OCI-M2 (cell line): ENCODE measurements around the gene EXOC4.

ENCODE experiments used
- DNase-seq: peaks from one replicate; lab custom pipeline; 2025; ENCODE audit not compliant: unreplicated experiment; lab: John Stamatoyannopoulos, UW

Gene EXOC4

DNA sequence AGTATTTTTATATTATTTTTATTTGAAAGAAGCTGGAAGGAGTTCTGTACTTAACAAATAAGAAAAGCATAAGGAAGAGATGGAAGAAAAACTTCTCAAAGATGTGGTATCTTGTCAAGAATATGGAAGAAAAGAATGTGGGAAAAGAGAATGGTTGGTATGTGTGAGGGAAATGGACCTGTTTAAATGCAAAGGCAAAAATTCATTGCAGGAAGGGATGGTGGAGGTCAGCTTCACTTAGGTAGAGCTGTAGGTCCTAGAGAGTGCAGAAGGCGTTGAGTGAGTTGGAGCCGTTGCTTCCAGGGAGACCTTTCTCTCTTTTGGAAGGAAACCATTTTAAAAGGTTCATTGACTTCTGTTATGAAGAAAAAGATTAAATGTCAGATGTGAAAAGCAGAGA is 107.3 kb downstream of the EXOC4 start:
- DNase-seq: no peak

DNA sequence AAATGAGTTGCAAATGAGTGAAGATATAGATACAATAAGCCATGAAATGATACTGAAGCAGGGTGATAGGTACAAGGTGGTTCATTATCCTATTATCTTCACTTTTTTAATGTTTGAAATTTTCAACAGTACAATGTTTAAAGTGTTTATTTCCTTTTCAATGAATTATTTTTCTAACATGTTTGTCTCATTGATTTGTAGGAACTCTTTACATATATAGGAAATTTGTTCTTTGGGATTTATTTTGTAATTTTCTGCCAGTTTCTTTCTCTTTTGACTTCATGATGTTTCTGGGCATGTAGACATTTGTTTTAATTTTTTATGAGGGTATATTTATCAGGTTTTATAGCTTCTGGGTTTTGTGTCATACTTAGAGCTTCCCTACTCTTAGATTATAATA is 108.9 kb downstream of the EXOC4 start:
- DNase-seq: no peak

DNA sequence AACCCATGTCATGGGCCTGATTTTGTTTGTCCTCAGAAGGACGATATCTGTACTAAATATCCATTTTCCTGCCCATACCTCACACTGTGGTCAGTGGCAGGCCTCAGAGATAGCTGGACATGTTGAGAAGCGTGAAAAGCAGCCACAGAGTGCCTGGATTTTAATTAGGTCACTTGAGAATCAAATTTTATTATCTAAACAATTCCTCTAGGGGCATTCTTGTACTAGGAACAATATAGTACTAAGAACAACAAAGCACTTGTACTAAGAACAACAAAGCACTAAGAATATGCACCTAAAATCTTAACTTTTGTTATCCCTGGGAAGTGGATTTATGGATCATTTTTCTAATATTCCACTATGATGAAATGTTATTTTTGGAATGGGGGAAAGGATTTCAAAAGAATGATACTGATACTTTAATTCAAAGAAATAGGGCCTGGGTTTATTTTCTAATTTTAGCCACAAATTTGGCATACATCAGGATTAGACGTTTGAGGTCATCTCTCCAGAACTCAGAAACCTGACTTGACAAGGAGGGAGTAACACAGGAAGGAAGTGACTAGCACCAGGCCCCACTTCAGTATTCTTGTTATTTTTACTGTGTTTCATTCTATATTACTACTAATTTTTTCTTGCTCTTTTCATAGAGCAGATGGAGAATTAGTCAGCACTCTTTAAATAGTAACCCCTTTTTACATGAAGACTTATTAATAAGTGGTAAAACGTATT is 112.2 kb downstream of the EXOC4 start:
- DNase-seq: no peak

DNA sequence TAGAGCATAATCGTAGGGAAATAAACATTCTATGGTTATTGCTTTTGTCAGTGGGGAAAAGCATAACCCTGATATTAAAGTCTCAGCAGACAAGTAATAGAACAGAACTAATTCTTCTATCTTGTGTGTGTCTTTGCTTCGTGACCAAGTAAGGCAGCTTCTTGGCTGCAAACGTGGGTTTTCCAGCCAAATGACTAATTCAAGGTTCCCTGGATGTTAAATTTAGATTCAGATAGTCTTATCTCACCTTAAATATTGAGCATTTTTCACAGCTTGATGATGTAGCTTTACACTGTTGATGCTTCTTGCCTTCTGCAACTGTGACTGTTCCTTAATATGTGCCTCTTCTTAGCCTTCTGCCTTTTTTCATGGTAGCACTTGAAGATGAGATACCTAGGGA is 113.0 kb downstream of the EXOC4 start:
- no peak for DNase-seq

DNA sequence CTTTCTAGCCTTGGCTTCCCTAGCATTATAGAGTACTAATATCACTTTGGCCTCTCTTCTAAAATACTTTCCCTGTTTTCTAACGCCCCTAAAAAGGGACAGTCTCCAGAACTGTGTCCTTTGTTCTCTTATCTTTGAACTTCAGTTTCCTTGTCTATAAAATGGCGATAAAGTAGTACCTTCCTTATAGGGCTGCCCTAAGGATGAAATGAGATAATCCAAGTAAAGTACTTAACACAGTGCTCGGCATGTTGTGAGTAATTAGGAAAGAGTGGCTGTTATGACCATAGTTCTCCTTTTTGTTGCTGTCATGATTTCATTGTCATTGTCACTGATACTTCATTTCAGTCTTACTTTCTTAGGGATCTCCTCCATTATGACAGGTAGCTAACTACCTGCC is 114.7 kb downstream of the EXOC4 start:
- DNase-seq: no peak

DNA sequence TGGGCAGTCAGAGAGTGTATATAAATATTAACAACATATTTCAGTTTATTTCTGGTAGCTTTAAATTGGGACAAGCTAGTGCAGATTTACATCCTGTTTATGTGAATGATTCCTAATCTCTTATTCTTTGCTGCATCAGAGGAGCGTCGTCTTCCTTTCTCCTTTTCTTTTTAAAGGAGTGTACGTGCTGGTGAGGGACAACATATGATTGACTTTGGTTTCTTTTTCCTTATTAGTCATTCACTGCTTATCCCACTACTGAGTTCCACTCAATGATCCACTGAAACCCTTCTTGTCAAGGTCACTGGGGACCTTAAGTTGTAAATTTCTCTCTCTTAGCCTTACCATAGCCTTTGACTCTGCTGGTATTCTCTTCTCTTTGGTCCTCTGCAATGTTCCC is 116.3 kb downstream of the EXOC4 start:
- DNase-seq: no peak

DNA sequence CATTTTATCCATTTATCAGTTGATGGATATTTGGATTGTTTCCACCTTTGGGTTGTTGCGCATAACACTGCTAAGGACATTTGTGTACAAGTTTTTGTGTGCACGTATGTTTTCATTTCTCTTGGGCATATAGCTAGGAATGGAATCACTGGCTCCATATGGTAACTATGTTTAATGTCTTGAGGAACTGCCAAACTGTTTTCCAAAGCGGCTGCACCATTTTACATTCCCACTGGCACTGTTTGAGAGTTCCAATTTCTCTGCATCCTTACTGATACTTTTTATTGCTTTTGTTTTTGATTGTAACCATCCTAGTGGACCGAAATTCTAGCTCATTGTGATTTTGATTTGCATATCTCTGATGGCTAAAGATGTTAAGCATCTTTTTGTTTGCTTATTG is 118.7 kb downstream of the EXOC4 start:
- no peak for DNase-seq

DNA sequence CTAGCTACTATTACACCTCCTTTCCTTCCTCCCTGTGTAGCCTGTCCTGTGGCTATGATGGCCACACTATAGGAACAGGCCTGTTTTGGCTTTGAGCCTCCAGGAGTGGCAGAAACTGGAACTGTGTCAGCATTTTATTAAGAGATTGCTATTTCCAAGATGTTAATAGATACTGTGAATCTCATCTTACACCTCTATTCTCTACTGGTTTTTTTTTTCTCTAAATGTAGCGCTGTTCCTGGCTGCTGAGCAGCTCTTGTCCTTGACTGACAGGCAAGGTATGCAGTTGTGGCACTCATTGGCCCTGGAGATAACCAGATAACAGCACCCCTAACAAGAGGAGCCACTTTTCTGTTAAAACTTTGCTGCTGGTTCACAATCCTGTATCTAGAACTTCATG is 119.5 kb downstream of the EXOC4 start:
- no peak for DNase-seq

DNA sequence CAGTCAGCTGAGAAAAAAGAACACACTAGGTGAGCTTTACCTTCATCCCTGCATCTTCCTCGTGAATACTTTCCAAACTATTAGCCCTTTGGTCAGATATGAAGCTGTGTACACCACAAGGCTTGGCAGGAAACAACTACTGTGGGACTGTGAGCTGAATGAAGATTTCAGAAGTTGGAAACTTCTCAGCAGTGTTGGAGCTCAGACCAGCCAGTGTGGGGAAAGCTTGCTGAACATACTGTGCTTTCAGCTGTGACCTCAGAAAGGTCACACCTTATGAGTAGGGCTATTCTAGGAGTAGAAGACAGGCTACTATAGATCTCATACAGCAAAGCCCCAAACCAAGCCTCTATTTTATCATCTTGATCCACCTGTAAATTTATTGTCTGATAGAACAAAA is 123.6 kb downstream of the EXOC4 start:
- no peak for DNase-seq

DNA sequence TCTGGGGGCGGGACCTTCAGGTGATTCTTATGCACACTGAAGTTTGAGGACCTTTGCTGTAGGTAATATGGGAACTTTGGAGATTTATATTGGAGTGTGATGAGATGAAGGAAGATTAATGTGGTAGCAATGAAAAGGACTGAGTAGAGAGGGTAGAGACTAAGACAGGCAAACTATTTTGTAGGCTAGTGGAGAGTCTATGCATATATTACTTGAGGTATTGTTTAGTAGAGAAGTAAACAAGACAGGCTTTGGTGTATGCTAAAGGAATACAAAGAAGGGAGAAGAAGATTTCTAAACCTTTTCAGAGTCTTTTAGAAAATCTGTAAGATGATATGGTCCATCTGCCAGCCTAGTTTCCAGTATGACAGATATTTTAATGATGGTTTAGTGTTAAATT is 129.1 kb downstream of the EXOC4 start:
- DNase-seq: no peak

DNA sequence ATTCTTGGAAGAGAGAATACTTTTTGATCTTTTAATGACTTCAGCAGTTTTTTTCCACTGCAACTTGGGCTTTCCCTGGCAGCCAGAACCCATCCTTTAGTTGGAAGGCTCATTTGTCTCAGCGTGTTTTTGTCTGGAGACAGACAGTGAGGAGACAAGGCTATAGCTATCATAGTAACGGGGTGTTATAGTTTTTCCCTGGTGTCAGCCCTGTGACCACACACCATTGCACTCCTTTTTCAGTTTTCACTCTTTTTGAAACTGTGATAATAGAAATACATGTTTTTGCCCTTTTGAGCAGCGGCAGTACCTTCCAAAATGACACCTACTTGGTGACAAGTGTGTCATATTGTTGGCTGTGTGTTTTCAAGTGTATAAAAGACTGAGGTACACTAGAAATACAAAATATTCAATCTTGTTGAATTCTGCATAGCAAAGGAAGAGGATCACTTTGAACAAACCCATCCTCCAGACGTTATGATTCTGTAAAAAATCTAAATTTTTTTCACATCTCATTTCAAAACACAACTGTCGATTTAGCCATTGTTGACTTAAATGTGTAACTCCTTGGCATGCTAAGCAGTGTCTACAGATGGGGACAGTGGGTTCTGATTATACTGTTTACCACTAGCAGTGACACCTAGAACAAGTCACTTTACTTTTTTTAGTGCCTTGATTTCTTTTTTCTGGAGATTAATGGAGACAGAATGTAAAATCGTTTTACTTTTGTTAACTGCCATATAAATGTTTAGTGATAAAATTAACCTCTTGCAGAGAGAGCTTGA is 130.1 kb downstream of the EXOC4 start:
- no peak for DNase-seq

DNA sequence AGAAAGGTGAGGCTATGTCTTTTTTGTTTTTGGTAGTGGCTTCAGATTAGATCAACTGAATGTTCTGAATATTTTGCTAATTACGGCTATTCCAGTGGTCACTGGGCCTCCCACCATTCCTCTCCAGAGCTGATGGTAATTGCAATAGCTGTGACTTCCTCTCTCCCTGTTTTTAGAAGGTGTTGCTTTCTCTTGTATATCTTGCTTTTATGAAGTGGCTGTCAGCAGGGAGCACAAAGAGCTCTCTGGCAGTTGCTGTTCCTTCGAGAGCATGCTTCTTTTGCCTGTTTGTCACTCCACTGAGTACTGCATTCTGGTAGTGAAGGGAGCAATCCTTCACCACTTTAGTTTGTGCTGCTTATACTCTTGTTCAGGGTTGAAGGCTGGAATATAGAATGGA is 133.3 kb downstream of the EXOC4 start:
- no peak for DNase-seq

DNA sequence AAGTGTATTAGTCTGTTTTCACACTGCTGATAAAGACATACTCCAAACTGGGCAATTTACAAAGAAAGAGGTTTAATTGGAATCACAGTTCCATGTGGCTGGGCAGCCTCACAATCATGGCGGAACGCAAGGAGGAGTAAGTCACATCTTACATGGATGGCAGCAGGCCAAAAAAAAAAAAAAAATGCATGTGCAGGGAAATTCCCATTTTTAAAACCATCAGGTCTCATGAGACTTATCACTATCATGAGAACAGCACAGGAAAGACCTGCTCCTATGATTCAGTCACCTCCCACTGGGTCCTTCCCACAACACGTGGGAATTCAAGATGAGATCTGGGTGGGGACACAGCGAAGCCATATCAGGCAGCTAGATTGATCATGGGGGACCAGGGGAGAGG is 136.8 kb downstream of the EXOC4 start:
- no peak for DNase-seq

DNA sequence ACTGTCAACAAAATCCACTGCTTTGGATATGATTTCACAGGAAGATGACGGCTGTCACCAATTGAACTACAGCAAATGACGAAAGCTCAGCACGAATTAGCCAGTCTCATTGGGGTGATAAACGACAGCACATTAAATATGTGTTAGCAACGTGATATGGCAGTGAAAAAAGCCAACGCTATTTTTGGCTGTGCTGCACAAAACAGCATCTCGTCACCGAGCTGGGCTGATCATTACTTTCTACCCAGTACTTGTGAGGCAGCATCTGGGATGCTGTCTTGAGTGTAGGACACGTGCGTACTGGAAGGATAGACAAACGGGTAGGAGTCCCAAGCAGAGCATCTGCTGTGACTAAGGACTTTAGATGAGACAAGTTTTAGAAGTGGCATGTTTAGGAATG is 138.3 kb downstream of the EXOC4 start:
- no peak for DNase-seq

DNA sequence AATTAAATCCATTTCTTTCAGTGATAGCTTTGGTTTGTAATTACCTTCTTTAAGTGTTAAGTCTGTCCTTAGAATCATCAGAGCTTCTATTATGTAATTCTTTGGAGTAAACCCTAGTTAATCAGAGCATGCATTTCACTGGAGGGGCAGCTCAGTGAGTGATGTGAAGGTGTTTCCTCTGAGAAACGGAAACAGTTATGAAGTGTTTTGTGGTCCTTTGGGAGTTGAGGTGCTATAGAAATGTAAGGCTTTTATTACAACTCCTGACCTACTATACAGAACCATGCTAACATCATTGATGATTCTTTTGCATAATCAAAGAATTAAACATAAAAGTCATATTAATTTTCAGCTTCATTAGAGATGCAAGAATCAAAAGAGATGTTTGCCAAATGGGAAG is 141.5 kb downstream of the EXOC4 start:
- DNase-seq: no peak

DNA sequence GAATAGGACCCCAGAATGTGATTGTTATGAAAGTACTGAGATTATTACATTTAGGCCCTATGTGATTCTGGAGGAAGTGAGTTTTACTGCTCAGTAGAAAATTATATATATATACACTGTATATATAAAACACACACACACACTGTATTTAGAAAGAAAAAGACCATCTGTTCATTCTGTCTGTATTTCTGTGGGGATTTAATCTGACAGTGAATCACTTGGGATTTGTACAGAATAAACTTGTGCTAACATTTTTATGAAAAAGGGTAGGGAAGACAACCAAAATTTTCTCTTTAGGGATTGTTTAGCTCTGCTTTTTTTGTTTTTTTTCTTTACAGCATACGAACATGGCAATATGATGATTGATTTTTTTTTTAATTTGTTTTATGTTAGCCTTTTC is 142.7 kb downstream of the EXOC4 start:
- DNase-seq: no peak

DNA sequence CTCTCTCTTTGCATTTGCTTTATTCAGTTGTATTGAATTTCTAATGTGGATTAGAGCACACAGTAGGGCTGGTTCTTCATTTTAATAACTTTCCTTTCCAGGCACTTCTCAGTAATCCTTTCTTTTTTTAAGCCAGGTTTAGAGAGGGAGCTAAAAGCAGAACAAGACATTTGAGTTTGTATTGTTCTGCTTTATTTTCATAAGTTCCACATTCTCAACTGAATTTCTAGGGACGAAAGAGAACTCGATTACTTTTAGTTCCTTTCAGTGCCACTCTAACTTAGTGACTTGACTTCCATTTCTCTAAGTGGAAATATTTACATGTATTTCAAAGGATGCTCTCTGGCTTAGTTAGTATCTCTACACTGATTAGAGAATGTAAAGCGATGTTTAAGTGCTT is 145.6 kb downstream of the EXOC4 start:
- DNase-seq: no peak

DNA sequence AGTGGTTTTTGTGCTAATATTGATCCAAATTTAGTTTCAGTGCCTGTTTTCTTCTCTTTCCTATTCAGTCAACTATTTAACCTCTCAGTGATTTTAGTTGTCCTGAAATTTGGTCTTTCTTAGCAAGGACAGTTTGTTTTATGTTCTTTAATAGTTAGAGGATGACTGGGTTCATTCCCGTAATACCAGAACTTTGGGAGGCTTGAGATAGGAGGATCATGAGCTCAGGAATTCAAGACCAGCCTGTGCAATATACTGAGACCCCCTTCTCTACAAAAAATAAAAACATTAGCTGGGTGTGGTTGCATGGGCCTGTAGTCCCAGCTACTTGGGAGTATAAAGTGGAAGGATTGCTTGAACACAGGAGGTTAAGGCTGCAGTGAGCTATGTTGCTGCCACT is 148.3 kb downstream of the EXOC4 start:
- DNase-seq: no peak

DNA sequence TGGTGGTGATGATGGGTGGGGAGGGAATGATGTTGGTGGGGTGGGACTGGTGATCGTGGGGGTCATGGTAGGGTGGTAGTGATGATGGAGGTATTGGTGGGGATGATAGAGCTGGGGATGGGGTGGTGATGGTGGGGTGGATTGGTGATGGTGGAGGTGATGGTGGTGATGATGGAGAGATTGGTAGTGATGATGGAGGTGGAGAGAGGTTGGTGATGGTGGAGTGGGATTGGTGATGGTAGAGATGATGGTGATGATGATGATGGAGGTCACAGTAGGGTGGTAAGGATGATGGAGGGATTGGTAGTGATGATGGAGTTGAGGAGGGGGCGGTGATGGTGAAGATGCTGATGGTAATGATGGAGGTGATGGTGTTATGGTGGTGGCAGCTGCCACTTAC is 155.3 kb downstream of the EXOC4 start:
- DNase-seq: no peak

DNA sequence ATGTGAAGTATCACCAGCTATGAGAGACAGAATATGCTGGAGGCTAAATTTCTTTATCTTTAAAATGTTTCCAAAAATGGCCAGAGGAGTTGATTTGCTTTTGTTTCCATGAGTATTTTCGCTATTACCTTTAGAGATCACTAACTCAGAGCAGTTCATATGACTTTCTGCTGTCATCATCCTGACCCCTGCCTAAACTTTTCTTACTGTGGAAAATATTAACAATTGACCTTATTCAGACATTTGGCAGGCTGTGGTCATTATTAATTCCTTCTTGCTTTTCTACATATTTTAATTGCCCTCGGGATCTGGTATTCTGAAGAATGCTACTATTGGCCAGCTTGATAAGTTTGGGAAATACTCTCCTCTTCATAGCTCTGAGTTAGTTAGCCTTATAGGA is 156.5 kb downstream of the EXOC4 start:
- no peak for DNase-seq

DNA sequence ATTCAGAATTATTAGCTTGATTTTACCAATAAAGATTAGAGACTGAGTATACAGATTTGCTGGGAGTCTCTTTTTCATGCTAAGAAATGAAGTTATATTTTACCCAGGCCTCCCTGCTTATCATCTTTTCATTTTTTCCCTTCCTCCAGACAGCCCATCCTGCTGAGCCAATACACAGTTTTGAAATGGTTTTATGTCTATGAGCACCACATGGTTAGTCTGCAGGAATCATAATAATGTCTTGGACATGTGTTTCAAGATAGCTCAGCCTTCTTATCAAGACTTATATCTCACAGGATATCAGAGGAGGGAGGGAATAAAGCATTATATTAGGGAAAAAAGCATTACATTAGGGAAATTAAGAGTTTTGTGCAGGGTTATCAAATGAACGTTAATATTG is 157.1 kb downstream of the EXOC4 start:
- no peak for DNase-seq

DNA sequence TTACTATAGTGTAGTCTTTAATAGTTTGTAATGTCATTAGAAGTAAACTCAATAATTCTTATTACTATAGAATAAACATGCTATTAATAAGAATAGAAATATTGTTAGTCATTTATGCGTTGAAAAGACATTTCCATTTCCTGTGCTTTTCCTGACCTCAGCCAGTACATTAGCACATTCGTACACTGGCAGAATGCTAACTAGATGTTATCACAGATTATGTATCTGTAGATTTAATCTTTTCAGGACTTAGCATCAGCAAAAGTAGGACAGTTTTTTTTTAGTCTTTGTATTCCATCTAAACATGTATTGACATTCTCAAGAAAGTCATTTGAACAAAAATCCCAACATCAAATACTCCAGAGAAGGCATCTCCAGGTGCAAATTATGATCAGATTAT is 158.5 kb downstream of the EXOC4 start:
- DNase-seq: no peak

DNA sequence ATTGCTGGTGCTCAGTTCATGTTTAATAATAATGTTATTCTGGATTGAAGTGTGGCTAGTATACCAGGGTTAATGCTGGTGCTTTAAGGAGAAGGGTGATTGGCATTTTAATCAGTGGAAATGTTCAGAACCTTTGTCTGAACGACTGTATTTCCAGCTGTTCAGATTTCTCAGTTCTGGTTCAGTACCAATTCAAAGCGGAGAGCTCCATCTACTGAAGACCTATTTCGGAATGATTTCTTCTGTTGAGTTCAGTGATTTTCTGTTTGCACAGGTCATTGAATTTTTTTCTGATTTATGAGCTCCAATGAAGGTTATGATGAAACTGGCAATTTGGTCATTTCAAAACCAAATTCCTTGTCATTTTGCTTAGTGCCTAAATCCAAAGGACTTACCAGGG is 160.1 kb downstream of the EXOC4 start:
- DNase-seq: no peak
